Muscle of arm (tissue), 12 donors: ENCODE data around the gene RGS3. TPM values are rescaled to one million over a fixed set of nuclear protein-coding genes. Genes with fewer than 3 reads are reported as not detected.

Experiments used
- DNase-seq: peaks from one replicate; pipeline ENCODE4 v3.0.0-alpha.2; 2013
- polyA plus RNA-seq, 12 donors: library from polyadenylated mRNA; unstranded; fragments of 120-200 nt; gene quantifications; one replicate each; pipeline ENCODE4 v1.2.1, GENCODE V29; 2013; ENCODE audit not compliant: insufficient read length in 12 of 12

Gene RGS3
- polyA plus RNA-seq, 12 donors = 36.9 to 56.4 (median 43.6) TPM; not detected in 1

GRCh38 chr9:113461943-113462342 is 1.6 kb upstream of the RGS3 start:
- DNase-seq = no peak

- no peak for DNase-seq
These were observed 693 bp upstream of the RGS3 start for GRCh38 chr9:113462781-113463286.

GRCh38 chr9:113464286-113464660 is 746 bp downstream of the RGS3 start:
- DNase-seq = no peak

- DNase-seq = no peak
These were observed 2.1 kb downstream of the RGS3 start for GRCh38 chr9:113465599-113466140.

GRCh38 chr9:113467183-113467582 is 3.7 kb downstream of the RGS3 start:
- DNase-seq = no peak

- DNase-seq = peak; percentile 41
These were observed 5.4 kb downstream of the RGS3 start for GRCh38 chr9:113468716-113469448.

- DNase-seq = no peak
These were observed 7.6 kb downstream of the RGS3 start for GRCh38 chr9:113471143-113471542.

GRCh38 chr9:113471566-113471965 is 8.0 kb downstream of the RGS3 start:
- no peak for DNase-seq

GRCh38 chr9:113472199-113472598 is 8.7 kb downstream of the RGS3 start:
- no peak for DNase-seq

- no peak for DNase-seq
These were observed 11.0 kb downstream of the RGS3 start for GRCh38 chr9:113474360-113475028.

GRCh38 chr9:113475031-113475430 is 11.5 kb downstream of the RGS3 start:
- DNase-seq = no peak

GRCh38 chr9:113475992-113476391 is 12.5 kb downstream of the RGS3 start:
- DNase-seq = no peak

- no peak for DNase-seq
These were observed 13.0 kb downstream of the RGS3 start for GRCh38 chr9:113476511-113476916.

GRCh38 chr9:113477058-113477457 is 13.5 kb downstream of the RGS3 start:
- no peak for DNase-seq

GRCh38 chr9:113477661-113478060 is 14.1 kb downstream of the RGS3 start:
- DNase-seq = no peak

- DNase-seq = no peak
These were observed 15.7 kb downstream of the RGS3 start for GRCh38 chr9:113479174-113479621.

- no peak for DNase-seq
These were observed 17.1 kb downstream of the RGS3 start for GRCh38 chr9:113480612-113481011.

GRCh38 chr9:113481176-113481787 is 17.8 kb downstream of the RGS3 start:
- no peak for DNase-seq

GRCh38 chr9:113482341-113482740 is 18.8 kb downstream of the RGS3 start:
- no peak for DNase-seq

- DNase-seq = no peak
These were observed 19.6 kb downstream of the RGS3 start for GRCh38 chr9:113482991-113483675.

- no peak for DNase-seq
These were observed 20.2 kb downstream of the RGS3 start for GRCh38 chr9:113483676-113484257.
